Panc1 (cell line): ENCODE measurements around the gene MMP8. TPM values are rescaled to one million over a fixed set of nuclear protein-coding genes. Genes with fewer than 3 reads are reported as not detected.

Experiments used
- ATAC-seq: fragments of 200-7000 bp; cut with Tn5 transposase; 2 replicates; pipeline ENCODE4 v1.9.1; 2020; ENCODE audit warnings: mild to moderate bottlenecking, moderate library complexity
- BruUV-seq: library from RNA; stranded (reverse); fragments of 400-500 nt; replicated peaks from 2 replicates; lab custom pipeline; 2021; lab: Mats Ljungman, UMichigan
- CTCF ChIA-PET: fragments of 300-600 bp; sonication (Branson Sonifier 250); formaldehyde crosslinking; loops from one replicate; lab custom pipeline; 2022; ENCODE audit warnings: antibody characterized with exemption; lab: Charles Lee
- POLR2A ChIA-PET: fragments of 300-600 bp; sonication (Branson Sonifier 250); formaldehyde crosslinking; loops from one replicate; lab custom pipeline; 2022; ENCODE audit warnings: antibody characterized with exemption; lab: Charles Lee
- DNase-seq: peaks from one replicate; pipeline ENCODE4 v3.0.0-alpha.2; 2010; ENCODE audit warnings: low read depth, low spot score
- H3K27ac ChIP-seq: 2 replicates; pipeline ENCODE4 v1.5.1; 2011; ENCODE audit warnings: mild to moderate bottlenecking, low read length, inconsistent platforms
- H3K27me3 ChIP-seq: fragments of 200-500 bp; sonication (Bioruptor generic); 2 replicates; pipeline ENCODE4 v1.6.0; 2014; ENCODE audit warnings: low read length, inconsistent platforms; ENCODE audit not compliant: control insufficient read depth, insufficient read depth
- H3K36me3 ChIP-seq: fragments of 200-500 bp; sonication (Bioruptor generic); 2 replicates; pipeline ENCODE4 v1.5.1; 2014; ENCODE audit warnings: inconsistent platforms, mild to moderate bottlenecking, low read length, moderate library complexity; ENCODE audit not compliant: control insufficient read depth, insufficient read depth
- H3K4me1 ChIP-seq: 2 replicates; pipeline ENCODE4 v1.5.1; 2011; ENCODE audit warnings: inconsistent platforms, mild to moderate bottlenecking, low read length, moderate library complexity; ENCODE audit not compliant: control insufficient read depth, insufficient read depth
- H3K4me3 ChIP-seq, 2 experiments: 2 replicates each; pipeline ENCODE4 v1.5.1; 2011 to 2012; ENCODE audit warnings: low read depth in 2 of 2, low read length in 2 of 2, mild to moderate bottlenecking in 2 of 2, inconsistent platforms in 1 of 2, moderate library complexity in 1 of 2
- H3K9me3 ChIP-seq: fragments of 200-500 bp; sonication (Bioruptor generic); 2 replicates; pipeline ENCODE4 v1.5.1; 2014; ENCODE audit warnings: low read depth, mild to moderate bottlenecking, inconsistent platforms, low read length, moderate library complexity; ENCODE audit not compliant: control insufficient read depth, insufficient read depth
- POLR2AphosphoS5 ChIP-seq: IDR thresholded peaks from 2 replicates; pipeline ENCODE4 v1.6.1; 2012; ENCODE audit warnings: mild to moderate bottlenecking, low read depth, low read length, moderate library complexity
- SIN3A ChIP-seq: IDR thresholded peaks from 2 replicates; pipeline ENCODE4 v1.6.1; 2012; ENCODE audit warnings: low read depth, mild to moderate bottlenecking, low read length, moderate library complexity, borderline replicate concordance; ENCODE audit not compliant: insufficient read depth
- TCF7L2 ChIP-seq: IDR thresholded peaks from 2 replicates; pipeline ENCODE4 v1.6.1; 2011; ENCODE audit warnings: mild to moderate bottlenecking, low read depth, low read length, inconsistent platforms
- in situ Hi-C: cut with HindIII; loops from 2 replicates; pipeline ENCODE4 v1.10.0; 2016; ENCODE audit warnings: low sequenced_read_pairs, low pct_unique_long_range_greater_than_20kb
- intact Hi-C: fragments of 100-400 bp; cut with micrococcal nuclease; formaldehyde crosslinking; loops from one replicate; pipeline ENCODE4 v1.10.0; 2022; ENCODE audit not compliant: unreplicated experiment
- total RNA-seq: library from RNA; stranded (reverse); gene quantifications from one replicate; pipeline ENCODE4 v1.2.1, GENCODE V29; 2021; ENCODE audit not compliant: unreplicated experiment
- TF ChIP-seq, protein P1 (sequence below), 2 experiments: IDR thresholded peaks; 2 replicates each; pipeline ENCODE4 v1.6.1; 2011 to 2012; ENCODE audit warnings: low read depth in 2 of 2, control low read depth in 1 of 2, low read length in 1 of 2, mild to moderate bottlenecking in 1 of 2, moderate library complexity in 1 of 2; ENCODE audit not compliant: insufficient read depth in 1 of 2
- TF ChIP-seq, protein P2 (sequence below): fragments of 450-650 bp; IDR thresholded peaks from 2 replicates; pipeline ENCODE4 v1.5.1; 2017; ENCODE audit warnings: mild to moderate bottlenecking

MMP8 gene
- total RNA-seq, 1 experiment from 2014 or later, result not detected

DNA sequence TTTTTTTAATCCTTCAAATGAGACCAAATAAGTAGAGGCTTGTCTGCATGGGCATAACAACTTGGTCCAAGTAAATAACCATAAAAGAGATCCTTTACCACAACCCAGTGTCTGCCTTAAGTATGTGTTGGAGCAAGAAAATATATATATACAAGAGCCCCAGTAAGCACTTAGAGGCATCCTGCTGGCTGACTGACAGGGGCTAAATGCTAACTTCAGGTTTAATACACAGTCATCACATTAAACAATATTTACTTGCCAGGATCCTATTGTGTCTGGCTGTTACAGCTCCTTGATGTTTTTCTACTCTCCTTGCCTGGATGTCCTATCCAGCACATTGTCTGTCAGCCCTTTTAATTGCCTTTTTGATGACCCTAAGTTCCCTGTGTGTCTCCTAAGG lies 62.1 kb downstream of the MMP8 start:
- Histone ChIP-seq H3K9me3 (no peaks in the 10 kb centered on the region), H3K4me3 (no peak overlapping the region), H3K27ac (no peak overlapping the region), H3K4me1 (peaks cover 10% of the 10 kb centered on the region), H3K27me3 (no peaks in the 10 kb centered on the region), H3K36me3 (no peaks in the 10 kb centered on the region)
- CTCF ChIA-PET, result no interaction called here
- no peak for ATAC-seq
- no TSS peak for BruUV-seq
- DNase-seq, result no peak
- no peak for TF ChIP-seq TCF7L2
- no peak for TF ChIP-seq POLR2AphosphoS5
- TF ChIP-seq, protein P1, sequence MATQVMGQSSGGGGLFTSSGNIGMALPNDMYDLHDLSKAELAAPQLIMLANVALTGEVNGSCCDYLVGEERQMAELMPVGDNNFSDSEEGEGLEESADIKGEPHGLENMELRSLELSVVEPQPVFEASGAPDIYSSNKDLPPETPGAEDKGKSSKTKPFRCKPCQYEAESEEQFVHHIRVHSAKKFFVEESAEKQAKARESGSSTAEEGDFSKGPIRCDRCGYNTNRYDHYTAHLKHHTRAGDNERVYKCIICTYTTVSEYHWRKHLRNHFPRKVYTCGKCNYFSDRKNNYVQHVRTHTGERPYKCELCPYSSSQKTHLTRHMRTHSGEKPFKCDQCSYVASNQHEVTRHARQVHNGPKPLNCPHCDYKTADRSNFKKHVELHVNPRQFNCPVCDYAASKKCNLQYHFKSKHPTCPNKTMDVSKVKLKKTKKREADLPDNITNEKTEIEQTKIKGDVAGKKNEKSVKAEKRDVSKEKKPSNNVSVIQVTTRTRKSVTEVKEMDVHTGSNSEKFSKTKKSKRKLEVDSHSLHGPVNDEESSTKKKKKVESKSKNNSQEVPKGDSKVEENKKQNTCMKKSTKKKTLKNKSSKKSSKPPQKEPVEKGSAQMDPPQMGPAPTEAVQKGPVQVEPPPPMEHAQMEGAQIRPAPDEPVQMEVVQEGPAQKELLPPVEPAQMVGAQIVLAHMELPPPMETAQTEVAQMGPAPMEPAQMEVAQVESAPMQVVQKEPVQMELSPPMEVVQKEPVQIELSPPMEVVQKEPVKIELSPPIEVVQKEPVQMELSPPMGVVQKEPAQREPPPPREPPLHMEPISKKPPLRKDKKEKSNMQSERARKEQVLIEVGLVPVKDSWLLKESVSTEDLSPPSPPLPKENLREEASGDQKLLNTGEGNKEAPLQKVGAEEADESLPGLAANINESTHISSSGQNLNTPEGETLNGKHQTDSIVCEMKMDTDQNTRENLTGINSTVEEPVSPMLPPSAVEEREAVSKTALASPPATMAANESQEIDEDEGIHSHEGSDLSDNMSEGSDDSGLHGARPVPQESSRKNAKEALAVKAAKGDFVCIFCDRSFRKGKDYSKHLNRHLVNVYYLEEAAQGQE (IDR thresholded peaks at IDR 0.05; ENCODE audit: insufficient read depth in 1 of 2, low read depth in 2 of 2, low read length in 1 of 2), result no peak
- TF ChIP-seq, protein P2, sequence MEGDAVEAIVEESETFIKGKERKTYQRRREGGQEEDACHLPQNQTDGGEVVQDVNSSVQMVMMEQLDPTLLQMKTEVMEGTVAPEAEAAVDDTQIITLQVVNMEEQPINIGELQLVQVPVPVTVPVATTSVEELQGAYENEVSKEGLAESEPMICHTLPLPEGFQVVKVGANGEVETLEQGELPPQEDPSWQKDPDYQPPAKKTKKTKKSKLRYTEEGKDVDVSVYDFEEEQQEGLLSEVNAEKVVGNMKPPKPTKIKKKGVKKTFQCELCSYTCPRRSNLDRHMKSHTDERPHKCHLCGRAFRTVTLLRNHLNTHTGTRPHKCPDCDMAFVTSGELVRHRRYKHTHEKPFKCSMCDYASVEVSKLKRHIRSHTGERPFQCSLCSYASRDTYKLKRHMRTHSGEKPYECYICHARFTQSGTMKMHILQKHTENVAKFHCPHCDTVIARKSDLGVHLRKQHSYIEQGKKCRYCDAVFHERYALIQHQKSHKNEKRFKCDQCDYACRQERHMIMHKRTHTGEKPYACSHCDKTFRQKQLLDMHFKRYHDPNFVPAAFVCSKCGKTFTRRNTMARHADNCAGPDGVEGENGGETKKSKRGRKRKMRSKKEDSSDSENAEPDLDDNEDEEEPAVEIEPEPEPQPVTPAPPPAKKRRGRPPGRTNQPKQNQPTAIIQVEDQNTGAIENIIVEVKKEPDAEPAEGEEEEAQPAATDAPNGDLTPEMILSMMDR, result no peak
- TF ChIP-seq SIN3A, result no peak
- intact Hi-C loops (loop anchor here (10.0 kb wide), 1 partner anchor 268 kb away; no protein-coding TSS in a partner anchor), in situ Hi-C loops (no loop called here)
- POLR2A ChIA-PET, result no interaction called here

Other genes starting within 250 kb of the MMP8 start
- gene MMP7, start 194.2 kb downstream of the MMP8 start, total RNA-seq, result 2.7 TPM
- gene MMP20, start 99.6 kb downstream of the MMP8 start, total RNA-seq, result not detected
- not detected for gene MMP27, start 19.2 kb downstream of the MMP8 start, total RNA-seq
- not detected for gene MMP10, start 55.7 kb upstream of the MMP8 start, total RNA-seq
- gene MMP1, start 73.2 kb upstream of the MMP8 start, total RNA-seq, result 0.15 TPM
- not detected for gene MMP3, start 118.7 kb upstream of the MMP8 start, total RNA-seq
- gene MMP12, start 150.0 kb upstream of the MMP8 start, total RNA-seq, result not detected
- 0.15 TPM for gene MMP13, start 230.8 kb upstream of the MMP8 start, total RNA-seq